NT2/D1 (cell line): ENCODE results near the gene ADAMTS2.

Source experiments
- SUZ12 ChIP-seq: IDR thresholded peaks from 2 replicates; pipeline ENCODE4 v1.6.1; 2011; ENCODE audit not compliant: insufficient read length, insufficient read depth; ENCODE audit errors: extremely low read depth
- YY1 ChIP-seq: IDR thresholded peaks from 2 replicates; pipeline ENCODE4 v1.6.1; 2011; ENCODE audit not compliant: insufficient read length, insufficient read depth
- ZNF274 ChIP-seq: IDR thresholded peaks from 2 replicates; pipeline ENCODE4 v1.6.1; 2011; ENCODE audit warnings: mild to moderate bottlenecking, low read depth, low read length

DNA sequence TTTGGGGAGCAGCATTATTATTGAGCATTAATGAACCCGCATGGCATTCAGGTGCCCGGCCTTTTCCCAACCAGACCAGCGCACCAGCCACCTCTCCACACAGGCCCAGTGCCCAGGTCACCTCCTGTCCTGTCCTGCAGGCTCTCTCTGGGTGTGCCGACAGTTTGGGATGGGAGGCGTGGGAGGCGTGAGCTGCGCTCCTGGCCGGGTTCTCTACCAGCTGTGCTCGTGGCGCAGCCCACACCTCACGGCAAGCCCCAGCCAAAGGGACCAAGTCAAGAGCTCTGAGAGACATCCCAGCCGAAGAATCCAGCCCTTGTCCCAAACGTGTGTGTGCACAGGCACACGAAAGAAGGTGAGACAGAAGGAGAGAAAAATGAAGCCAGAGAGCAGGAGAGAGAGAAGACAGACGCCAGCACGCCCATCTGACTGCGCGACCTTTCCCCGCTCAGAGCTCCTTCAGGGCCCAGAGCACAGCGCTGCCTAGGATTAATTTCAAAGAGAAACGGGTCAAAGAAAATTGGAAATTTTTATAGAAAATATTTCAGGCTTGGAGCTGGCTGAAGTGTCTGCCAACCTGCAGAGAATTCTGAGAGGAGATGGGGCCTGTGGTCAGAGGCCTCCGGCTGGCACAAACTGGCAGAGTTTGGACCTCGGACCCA lies 81.7 kb downstream of the ADAMTS2 start:
- TF ChIP-seq SUZ12: no peak
- TF ChIP-seq YY1: no peak
- TF ChIP-seq ZNF274: no peak
